Nephron progenitor cell (in vitro differentiated cells): ENCODE measurements around the gene ATP8A1.

Experiments used
- DNase-seq: peaks from one replicate; pipeline ENCODE4 v3.0.0; 2021
- H3K27ac Mint-ChIP-seq: 2 replicates; pipeline ENCODE4 v1.8.0; 2021; ENCODE audit warnings: mild to moderate bottlenecking, moderate library complexity, mixed read lengths
- H3K27me3 Mint-ChIP-seq: 2 replicates; pipeline ENCODE4 v1.8.0; 2021; ENCODE audit warnings: mild to moderate bottlenecking, low read depth, mixed read lengths; ENCODE audit not compliant: poor library complexity
- H3K36me3 Mint-ChIP-seq: 2 replicates; pipeline ENCODE4 v1.8.0; 2021; ENCODE audit warnings: low read depth, mixed read lengths
- H3K4me1 Mint-ChIP-seq: 2 replicates; pipeline ENCODE4 v1.8.0; 2021; ENCODE audit warnings: mixed read lengths
- H3K4me3 Mint-ChIP-seq: 2 replicates; pipeline ENCODE4 v1.8.0; 2021; ENCODE audit warnings: mild to moderate bottlenecking, moderate library complexity, mixed read lengths
- H3K9me3 Mint-ChIP-seq: 2 replicates; pipeline ENCODE4 v1.8.0; 2021; ENCODE audit warnings: mild to moderate bottlenecking, moderate library complexity, mixed read lengths
- CTCF ChIP-seq: fragments of 200-600 bp; sonication (generic); IDR thresholded peaks from 2 replicates; pipeline ENCODE4 v1.5.0; 2021; ENCODE audit warnings: antibody characterized with exemption

The ATP8A1 gene

GRCh38 chr4:42588909-42589308 lies 68.0 kb downstream of the ATP8A1 start:
- no peaks in the 10 kb centered on the region for H3K4me1 Mint-ChIP-seq
- no peaks in the 10 kb centered on the region for H3K36me3 Mint-ChIP-seq
- H3K27me3 Mint-ChIP-seq = peaks cover 5% of the 10 kb centered on the region
- H3K27ac Mint-ChIP-seq = no peak overlapping the region
- no peak overlapping the region for H3K4me3 Mint-ChIP-seq
- no peak for TF ChIP-seq CTCF
- DNase-seq = no peak
- H3K9me3 Mint-ChIP-seq = no peaks in the 10 kb centered on the region

GRCh38 chr4:42586775-42587174 lies 70.1 kb downstream of the ATP8A1 start:
- no peak for TF ChIP-seq CTCF
- no peak for DNase-seq
- Mint-ChIP-seq H3K4me3 (no peak overlapping the region), H3K27ac (no peak overlapping the region), H3K4me1 (no peaks in the 10 kb centered on the region), H3K36me3 (no peaks in the 10 kb centered on the region), H3K27me3 (peaks cover 5% of the 10 kb centered on the region), H3K9me3 (no peaks in the 10 kb centered on the region)

GRCh38 chr4:42579903-42580302 lies 77.0 kb downstream of the ATP8A1 start:
- H3K27me3 Mint-ChIP-seq = peaks cover 5% of the 10 kb centered on the region
- TF ChIP-seq CTCF = no peak
- no peaks in the 10 kb centered on the region for H3K9me3 Mint-ChIP-seq
- no peaks in the 10 kb centered on the region for H3K4me1 Mint-ChIP-seq
- no peak overlapping the region for H3K27ac Mint-ChIP-seq
- DNase-seq = no peak
- H3K36me3 Mint-ChIP-seq = no peaks in the 10 kb centered on the region
- H3K4me3 Mint-ChIP-seq = no peak overlapping the region

- no peaks in the 10 kb centered on the region for H3K36me3 Mint-ChIP-seq
These were observed 78.7 kb downstream of the ATP8A1 start for GRCh38 chr4:42578187-42578586.

GRCh38 chr4:42574870-42575430 lies 82.0 kb downstream of the ATP8A1 start:
- Mint-ChIP-seq H3K27ac (no peak overlapping the region), H3K36me3 (no peaks in the 10 kb centered on the region), H3K4me1 (no peaks in the 10 kb centered on the region), H3K27me3 (peaks cover 3% of the 10 kb centered on the region), H3K9me3 (no peaks in the 10 kb centered on the region), H3K4me3 (no peak overlapping the region)
- no peak for DNase-seq
- TF ChIP-seq CTCF = no peak

More at GRCh38 chr4:42578187-42578586, 78.7 kb downstream of the ATP8A1 start:
- Mint-ChIP-seq H3K27me3 (peaks cover 2% of the 10 kb centered on the region), H3K4me1 (no peaks in the 10 kb centered on the region), H3K9me3 (no peaks in the 10 kb centered on the region), H3K4me3 (no peak overlapping the region), H3K27ac (no peak overlapping the region)
- no peak for TF ChIP-seq CTCF
- DNase-seq = no peak

- Mint-ChIP-seq H3K27me3 (peaks cover 3% of the 10 kb centered on the region), H3K27ac (no peak overlapping the region), H3K4me3 (no peak overlapping the region), H3K9me3 (no peaks in the 10 kb centered on the region), H3K4me1 (no peaks in the 10 kb centered on the region), H3K36me3 (no peaks in the 10 kb centered on the region)
- TF ChIP-seq CTCF = no peak
- DNase-seq = no peak
These were observed 83.7 kb downstream of the ATP8A1 start for GRCh38 chr4:42573249-42573648.
